ENCODE data around the gene BRAP.
A peak's percentile ranks its signal among the peaks of the same experiment; 100 is the strongest.

Gene BRAP

DNA sequence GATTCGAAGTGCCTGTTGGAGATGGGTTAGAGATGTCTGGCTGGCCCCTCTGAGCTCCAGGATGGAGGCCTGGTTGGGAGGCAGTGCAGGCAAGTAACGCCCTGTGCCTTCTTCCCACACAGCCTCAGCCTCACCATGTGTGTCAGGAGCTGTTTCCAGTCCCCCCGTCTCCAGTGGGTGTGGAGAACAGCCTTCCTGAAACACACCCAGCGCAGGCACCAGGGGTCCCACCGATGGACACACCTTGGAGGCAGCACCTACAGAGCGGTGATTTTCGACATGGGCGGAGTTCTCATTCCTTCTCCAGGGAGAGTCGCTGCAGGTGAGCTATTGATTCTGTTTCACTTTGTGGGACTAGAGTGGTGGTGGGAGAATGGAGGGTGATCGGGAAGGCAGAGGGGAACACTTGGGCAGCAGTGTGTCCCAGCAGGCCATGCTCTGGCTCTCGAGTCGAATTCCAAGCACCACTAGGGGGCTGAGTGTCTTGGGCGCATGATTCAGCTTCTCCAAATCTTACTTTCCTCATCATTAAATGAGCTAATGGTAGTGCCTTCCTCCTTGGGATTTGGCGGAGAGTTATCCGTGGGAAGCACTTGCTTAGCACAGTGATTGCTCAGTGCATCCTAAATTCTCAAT is 6.9 kb upstream of the BRAP start:
- 95% methylated on average over 13 of the region's 15 CpGs for WGBS (ENCODE audit: insufficient coverage)
- H3K36me3 ChIP-seq (ENCODE audit: control insufficient read depth in 4 of 4, insufficient read depth in 4 of 4, low read length in 3 of 4), result peaks cover 12 to 36% (median 20%) of the 10 kb centered on the region in 4 experiments

DNA sequence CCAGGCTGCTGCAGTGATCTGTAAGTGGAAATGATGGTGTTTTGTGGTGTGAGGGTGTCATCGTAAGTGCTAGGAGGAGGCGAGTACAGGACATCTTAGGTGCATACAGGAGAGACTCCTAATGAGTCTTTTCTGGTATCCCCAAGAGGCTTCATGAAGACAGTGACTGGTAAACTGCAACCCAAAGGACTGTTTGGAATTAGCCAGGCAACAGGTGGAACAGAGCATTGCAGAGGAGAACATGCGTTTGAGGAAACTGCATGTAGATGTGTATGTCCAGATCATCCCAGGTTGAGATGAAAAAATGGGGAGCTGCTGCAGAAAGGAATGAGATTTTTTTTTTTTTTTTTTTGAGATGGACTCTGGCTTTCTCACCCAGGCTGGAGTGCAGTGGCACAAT is 5.5 kb upstream of the BRAP start:
- CTCF ChIA-PET, result interaction anchor here (1.8 kb wide), 1 partner anchor 118 kb away, joined by 4 read pairs; no protein-coding TSS in a partner anchor

More for the DNA sequence above, 6.9 kb upstream of the BRAP start:
- Histone ChIP-seq H3K9me3 (ENCODE audit: control extremely low read depth in 1 of 5, control insufficient read depth in 4 of 5, insufficient read depth in 2 of 5, low read depth in 1 of 5, low read length in 4 of 5) (no peaks in the 10 kb centered on the region), H3K27me3 (replicated peaks in 2 of 5; ENCODE audit: control insufficient read depth in 4 of 5, insufficient read depth in 5 of 5, low read length in 4 of 5) (no peaks in the 10 kb centered on the region), H3K4me1 (ENCODE audit: control extremely low read depth in 1 of 4, control insufficient read depth in 4 of 4, insufficient read depth in 4 of 4, low read length in 3 of 4) (no peaks in the 10 kb centered on the region), H3K27ac (ENCODE audit: insufficient read depth in 1 of 2, low read depth in 1 of 2, low read length in 2 of 2, poor library complexity in 1 of 2, severe bottlenecking in 2 of 2) (no peak overlapping the region), H3K4me3 (ENCODE audit: control insufficient read depth in 1 of 7, extremely low read depth in 1 of 7, insufficient read depth in 4 of 7, low read depth in 2 of 7, low read length in 6 of 7) (no peak overlapping the region)
- ChIA-PET CTCF (interaction anchor here (0.6 to 1.8 kb wide), 8 partner anchors 20 to 120 kb away, joined by 3 to 5 read pairs (median 3); no protein-coding TSS in a partner anchor), POLR2A (interaction anchor here (0.6 kb wide), 1 partner anchor 126 kb away, joined by 3 read pairs; no protein-coding TSS in a partner anchor)
- peak in 2 of 3 donors; percentile 28 to 29 for DNase-seq

DNA sequence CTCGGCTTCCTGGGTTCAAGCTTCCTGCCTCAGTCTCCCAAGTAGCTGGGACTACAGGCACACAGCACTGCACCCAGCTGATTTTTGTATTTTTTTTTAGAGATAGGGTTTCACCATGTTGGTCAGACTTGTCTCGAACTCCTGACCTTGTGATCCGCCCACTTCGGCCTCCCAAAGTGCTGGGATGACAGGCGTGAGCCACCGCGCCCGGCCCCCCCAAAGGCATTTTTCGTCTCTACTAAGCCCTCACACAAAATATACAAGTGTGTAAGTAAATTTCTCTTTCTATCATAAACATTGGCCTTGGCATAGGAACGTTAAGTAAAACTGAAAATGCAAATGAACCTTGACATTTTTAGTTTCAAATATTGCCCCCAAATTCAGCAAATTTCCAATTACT is 2.2 kb upstream of the BRAP start:
- H3K4me1 ChIP-seq (ENCODE audit: control extremely low read depth in 1 of 4, control insufficient read depth in 4 of 4, insufficient read depth in 4 of 4, low read length in 3 of 4), result peaks cover 7 to 28% (median 22%) of the 10 kb centered on the region in 4 experiments
- no peaks in the 10 kb centered on the region for H3K27me3 ChIP-seq (replicated peaks in 2 of 5; ENCODE audit: control insufficient read depth in 4 of 5, insufficient read depth in 5 of 5, low read length in 4 of 5)
- H3K4me3 ChIP-seq (ENCODE audit: control insufficient read depth in 1 of 7, extremely low read depth in 1 of 7, insufficient read depth in 4 of 7, low read depth in 2 of 7, low read length in 6 of 7), result no peak overlapping the region
- H3K9me3 ChIP-seq (ENCODE audit: control extremely low read depth in 1 of 5, control insufficient read depth in 4 of 5, insufficient read depth in 2 of 5, low read depth in 1 of 5, low read length in 4 of 5), result no peaks in the 10 kb centered on the region
- H3K36me3 ChIP-seq (ENCODE audit: control insufficient read depth in 4 of 4, insufficient read depth in 4 of 4, low read length in 3 of 4), result peaks cover 4 to 10% (median 7%) of the 10 kb centered on the region in 4 experiments
- 97% methylated on average over 3 of the region's 10 CpGs for WGBS (ENCODE audit: insufficient coverage)
- ChIA-PET POLR2A (no interaction called here), CTCF (interaction anchor here (1.0 to 1.6 kb wide), 2 partner anchors 86 to 125 kb away, joined by 3 to 5 read pairs; no protein-coding TSS in a partner anchor)
- DNase-seq, result no peak
- H3K27ac ChIP-seq (ENCODE audit: insufficient read depth in 1 of 2, low read depth in 1 of 2, low read length in 2 of 2, poor library complexity in 1 of 2, severe bottlenecking in 2 of 2), result no peak overlapping the region

More for the DNA sequence above, 5.5 kb upstream of the BRAP start:
- no peak overlapping the region for H3K27ac ChIP-seq (ENCODE audit: insufficient read depth in 1 of 2, low read depth in 1 of 2, low read length in 2 of 2, poor library complexity in 1 of 2, severe bottlenecking in 2 of 2)
- no peaks in the 10 kb centered on the region for H3K9me3 ChIP-seq (ENCODE audit: control extremely low read depth in 1 of 5, control insufficient read depth in 4 of 5, insufficient read depth in 2 of 5, low read depth in 1 of 5, low read length in 4 of 5)
- no peak overlapping the region for H3K4me3 ChIP-seq (ENCODE audit: control insufficient read depth in 1 of 7, extremely low read depth in 1 of 7, insufficient read depth in 4 of 7, low read depth in 2 of 7, low read length in 6 of 7)
- POLR2A ChIA-PET, result no interaction called here
- H3K27me3 ChIP-seq (replicated peaks in 2 of 5; ENCODE audit: control insufficient read depth in 4 of 5, insufficient read depth in 5 of 5, low read length in 4 of 5), result no peaks in the 10 kb centered on the region
- DNase-seq, result no peak
- H3K36me3 ChIP-seq (ENCODE audit: control insufficient read depth in 4 of 4, insufficient read depth in 4 of 4, low read length in 3 of 4), result peaks cover 12 to 35% (median 20%) of the 10 kb centered on the region in 4 experiments
- WGBS (ENCODE audit: insufficient coverage), result 100% methylated on average over 3 of the region's 3 CpGs
- H3K4me1 ChIP-seq (ENCODE audit: control extremely low read depth in 1 of 4, control insufficient read depth in 4 of 4, insufficient read depth in 4 of 4, low read length in 3 of 4), result peaks cover 4 to 9% (median 9%) of the 10 kb centered on the region in 4 experiments

DNA sequence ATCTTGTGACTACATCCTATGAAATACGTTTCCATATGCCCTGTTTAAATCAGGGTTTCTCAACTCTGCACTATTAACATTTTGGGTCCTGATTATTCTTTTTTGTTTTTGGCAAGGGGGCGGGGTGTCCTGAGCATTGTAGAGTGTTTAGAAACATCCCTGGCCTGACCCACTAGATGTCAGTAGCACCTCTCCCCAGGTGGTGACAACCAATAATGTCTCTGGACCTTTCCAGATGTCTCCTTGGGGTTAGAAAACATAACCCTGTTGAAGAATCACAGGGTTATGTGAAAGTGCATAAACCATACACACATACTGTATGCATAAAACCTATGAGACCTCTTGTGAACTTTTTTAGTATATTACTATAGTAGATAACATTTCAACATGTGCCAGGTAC is 1.5 kb upstream of the BRAP start:
- Histone ChIP-seq H3K4me1 (ENCODE audit: control extremely low read depth in 1 of 4, control insufficient read depth in 4 of 4, insufficient read depth in 4 of 4, low read length in 3 of 4) (peaks cover 7 to 28% (median 22%) of the 10 kb centered on the region in 4 experiments), H3K36me3 (ENCODE audit: control insufficient read depth in 4 of 4, insufficient read depth in 4 of 4, low read length in 3 of 4) (peaks cover 0 to 11% (median 8%) of the 10 kb centered on the region in 4 experiments), H3K27ac (ENCODE audit: insufficient read depth in 1 of 2, low read depth in 1 of 2, low read length in 2 of 2, poor library complexity in 1 of 2, severe bottlenecking in 2 of 2) (no peak overlapping the region), H3K9me3 (ENCODE audit: control extremely low read depth in 1 of 5, control insufficient read depth in 4 of 5, insufficient read depth in 2 of 5, low read depth in 1 of 5, low read length in 4 of 5) (no peaks in the 10 kb centered on the region), H3K27me3 (replicated peaks in 2 of 5; ENCODE audit: control insufficient read depth in 4 of 5, insufficient read depth in 5 of 5, low read length in 4 of 5) (no peaks in the 10 kb centered on the region), H3K4me3 (ENCODE audit: control insufficient read depth in 1 of 7, extremely low read depth in 1 of 7, insufficient read depth in 4 of 7, low read depth in 2 of 7, low read length in 6 of 7) (peak overlapping the region in 2 of 7 experiments; percentile 84 to 97)
- CTCF ChIA-PET, result interaction anchor here (1.0 to 1.6 kb wide), 3 partner anchors 26 to 126 kb away, joined by 3 to 5 read pairs (median 4); no protein-coding TSS in a partner anchor
- POLR2A ChIA-PET, result interaction anchor here (0.6 kb wide), 1 partner anchor 110 kb away, joined by 3 read pairs; no protein-coding TSS in a partner anchor
- DNase-seq, result peak in 2 of 3 donors; percentile 56 to 57
- no CpG with 5 or more reads among the region's 2 CpGs for WGBS (ENCODE audit: insufficient coverage)

DNA sequence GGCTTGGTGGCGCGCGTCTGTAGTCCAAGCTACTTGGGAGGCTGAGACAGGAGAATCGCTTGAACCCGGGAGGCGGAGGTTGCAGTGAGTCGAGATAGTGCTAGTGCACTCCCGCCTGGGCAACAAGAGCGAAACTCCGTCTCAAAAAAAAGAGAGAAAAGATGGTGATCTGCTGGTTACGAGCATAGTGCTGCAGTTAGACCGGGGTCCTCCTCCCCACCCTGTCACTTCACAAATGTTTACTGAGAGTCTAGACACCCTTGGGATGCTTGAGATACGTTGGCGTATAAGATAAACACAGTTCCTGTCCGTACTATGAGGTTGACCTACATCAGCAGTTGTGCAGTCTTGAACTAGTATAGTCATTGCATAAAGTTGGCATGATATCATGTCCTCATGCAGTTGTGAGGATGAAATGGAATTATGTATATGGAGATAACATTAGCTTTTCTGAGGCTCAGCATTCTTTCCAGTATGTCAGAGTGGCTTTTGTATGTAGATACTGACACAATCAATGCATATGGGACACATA is 884 bp upstream of the BRAP start:
- H3K4me3 ChIP-seq (ENCODE audit: control insufficient read depth in 1 of 7, extremely low read depth in 1 of 7, insufficient read depth in 4 of 7, low read depth in 2 of 7, low read length in 6 of 7), result peak overlapping the region; percentile 80 to 99 (median 92)
- POLR2A ChIA-PET, result interaction anchor here (0.6 to 1.2 kb wide), 3 partner anchors 30 to 145 kb away, joined by 3 to 6 read pairs (median 3); no protein-coding TSS in a partner anchor
- CTCF ChIA-PET, result interaction anchor here (1.5 kb wide), 1 partner anchor 25 kb away, joined by 4 read pairs; no protein-coding TSS in a partner anchor
- no peaks in the 10 kb centered on the region for H3K9me3 ChIP-seq (ENCODE audit: control extremely low read depth in 1 of 5, control insufficient read depth in 4 of 5, insufficient read depth in 2 of 5, low read depth in 1 of 5, low read length in 4 of 5)
- peak in 2 of 3 donors; percentile 26 to 50 for DNase-seq
- H3K36me3 ChIP-seq (ENCODE audit: control insufficient read depth in 4 of 4, insufficient read depth in 4 of 4, low read length in 3 of 4), result peaks cover 0 to 16% (median 9%) of the 10 kb centered on the region in 4 experiments
- no peaks in the 10 kb centered on the region for H3K27me3 ChIP-seq (replicated peaks in 2 of 5; ENCODE audit: control insufficient read depth in 4 of 5, insufficient read depth in 5 of 5, low read length in 4 of 5)
- 25% methylated on average over 9 of the region's 15 CpGs for WGBS (ENCODE audit: insufficient coverage)
- peak overlapping the region; percentile 90 to 96 for H3K27ac ChIP-seq (ENCODE audit: insufficient read depth in 1 of 2, low read depth in 1 of 2, low read length in 2 of 2, poor library complexity in 1 of 2, severe bottlenecking in 2 of 2)
- peaks cover 7 to 28% (median 22%) of the 10 kb centered on the region in 4 experiments for H3K4me1 ChIP-seq (ENCODE audit: control extremely low read depth in 1 of 4, control insufficient read depth in 4 of 4, insufficient read depth in 4 of 4, low read length in 3 of 4)

DNA sequence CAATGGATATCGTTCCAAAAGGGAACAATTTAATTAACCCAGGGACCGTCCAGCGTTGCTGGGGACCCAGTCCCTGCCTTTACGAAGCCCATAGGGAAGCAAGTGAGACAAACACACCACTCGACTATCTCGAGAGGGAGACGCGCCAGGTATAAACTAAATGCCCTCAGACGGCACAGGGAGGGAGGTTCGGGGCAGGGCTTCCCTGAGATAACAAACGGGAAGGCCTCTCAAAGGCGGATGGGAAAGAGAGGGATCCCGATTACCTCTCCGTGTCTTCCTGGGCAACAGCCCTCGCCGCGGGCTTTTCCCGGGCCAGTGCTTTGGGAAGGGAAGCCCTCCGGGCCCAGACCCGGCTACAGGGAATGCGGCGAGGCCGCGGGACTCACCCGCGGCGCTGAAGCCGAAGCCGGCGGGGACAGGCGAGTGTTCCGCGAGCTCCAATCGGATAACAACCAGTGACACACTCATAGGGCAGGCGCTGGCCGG is 390 bp downstream of the BRAP start:
- peak overlapping the region; percentile 90 to 96 for H3K27ac ChIP-seq (ENCODE audit: insufficient read depth in 1 of 2, low read depth in 1 of 2, low read length in 2 of 2, poor library complexity in 1 of 2, severe bottlenecking in 2 of 2)
- CTCF ChIA-PET, result interaction anchor here (0.7 to 2.0 kb wide), 3 partner anchors 13 to 155 kb away, joined by 3 to 12 read pairs (median 3); no protein-coding TSS in a partner anchor
- 0% methylated on average over 36 of the region's 36 CpGs for WGBS (ENCODE audit: insufficient coverage)

More for the DNA sequence above, 390 bp downstream of the BRAP start:
- peaks cover 7 to 28% (median 22%) of the 10 kb centered on the region in 4 experiments for H3K4me1 ChIP-seq (ENCODE audit: control extremely low read depth in 1 of 4, control insufficient read depth in 4 of 4, insufficient read depth in 4 of 4, low read length in 3 of 4)
- peak overlapping the region; percentile 80 to 99 (median 92) for H3K4me3 ChIP-seq (ENCODE audit: control insufficient read depth in 1 of 7, extremely low read depth in 1 of 7, insufficient read depth in 4 of 7, low read depth in 2 of 7, low read length in 6 of 7)
- H3K27me3 ChIP-seq (replicated peaks in 2 of 5; ENCODE audit: control insufficient read depth in 4 of 5, insufficient read depth in 5 of 5, low read length in 4 of 5), result no peaks in the 10 kb centered on the region
- no peaks in the 10 kb centered on the region for H3K9me3 ChIP-seq (ENCODE audit: control extremely low read depth in 1 of 5, control insufficient read depth in 4 of 5, insufficient read depth in 2 of 5, low read depth in 1 of 5, low read length in 4 of 5)
- peak in 1 of 3 donors; percentile 13 for DNase-seq
- POLR2A ChIA-PET, result interaction anchor here (0.6 to 1.2 kb wide), 3 partner anchors 129 to 168 kb away, joined by 3 to 4 read pairs (median 3); no protein-coding TSS in a partner anchor
- peaks cover 0 to 27% (median 17%) of the 10 kb centered on the region in 4 experiments for H3K36me3 ChIP-seq (ENCODE audit: control insufficient read depth in 4 of 4, insufficient read depth in 4 of 4, low read length in 3 of 4)

All from common myeloid progenitor, CD34-positive (primary cell).